Measurements from ENCODE around the gene NLGN4Y. TPM values are rescaled to one million over a fixed set of nuclear protein-coding genes. Genes with fewer than 3 reads are reported as not detected.

Gene NLGN4Y
- total RNA-seq, result 10 to 100 TPM in 1 of 2 donors, 1 to 10 TPM in 1; 1.7 to 11.4 TPM

DNA sequence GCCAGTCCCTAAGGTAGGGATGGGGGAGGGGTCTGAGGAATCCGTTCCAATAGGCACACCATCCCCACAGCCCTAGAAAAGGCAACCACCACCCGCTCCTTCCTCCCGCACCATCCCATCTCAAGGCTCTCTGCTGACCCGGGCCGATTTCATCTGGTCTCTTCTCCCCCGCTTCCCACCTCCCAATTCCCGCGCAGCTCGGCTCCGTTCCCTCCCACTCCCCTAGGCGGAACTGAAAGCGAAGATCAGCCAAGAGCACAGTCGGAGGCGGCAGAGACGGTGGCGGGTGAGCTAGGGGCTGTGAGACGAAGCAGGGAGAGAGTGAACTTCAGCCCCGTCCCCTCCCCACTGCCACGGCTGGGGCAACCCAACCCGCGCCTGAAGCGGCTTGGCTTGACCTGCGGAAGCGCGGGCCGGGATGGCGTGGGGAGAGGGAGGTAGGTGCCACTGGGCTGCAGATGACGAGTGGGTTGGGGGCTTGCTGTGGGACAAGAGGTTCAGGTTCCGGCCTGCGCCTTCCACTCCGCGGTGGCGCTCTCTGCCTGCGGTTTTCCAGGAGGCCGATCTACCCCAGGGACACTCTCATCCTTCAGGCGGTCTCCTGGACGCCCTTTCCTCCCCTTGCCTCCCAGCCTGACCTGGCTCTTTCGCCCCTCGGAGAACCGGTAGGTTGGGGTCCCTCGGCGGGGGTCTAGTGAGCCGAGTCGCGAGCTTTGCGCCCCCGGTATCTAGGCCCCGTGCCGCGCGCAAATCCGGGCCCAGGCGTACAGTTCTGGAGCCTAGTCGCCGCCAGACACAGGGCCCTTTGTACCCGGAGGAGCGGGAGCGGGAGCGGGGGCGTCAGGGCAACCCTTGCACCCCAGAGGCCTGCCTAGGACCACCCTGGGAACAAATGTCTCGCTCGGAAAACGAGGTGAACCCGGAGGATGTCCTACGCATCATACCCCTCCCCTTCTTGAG lies at the start of gene NLGN4Y:
TSS of gene NLGN4Y (plus strand) at position 258 of the 960 bp plus-strand sequence. CDS start 97,591 bp downstream, outside the sequence.

